Stimulated activated CD8-positive, alpha-beta memory T cell treated with anti-CD3 and anti-CD28 coated beads, Interleukin-7, amount 100 ng/mL, for 48 hours (primary cell): ENCODE results near the gene CFAP119.

Experiments used
- DNase-seq, 2 donors: peaks; one replicate each; pipeline ENCODE4 v3.0.0-alpha.2; 2020; ENCODE audit warnings: low read depth in 1 of 2; ENCODE audit errors: extremely low read depth in 1 of 2

Gene CFAP119

GRCh38 chr16:30782486-30783279, 20.8 kb upstream of the CFAP119 start:
- no peak for DNase-seq

GRCh38 chr16:30780549-30780948, 18.7 kb upstream of the CFAP119 start:
- DNase-seq = no peak

GRCh38 chr16:30780021-30780420, 18.2 kb upstream of the CFAP119 start:
- DNase-seq = no peak

- no peak for DNase-seq
Measured at GRCh38 chr16:30779596-30779995, 17.7 kb upstream of the CFAP119 start.

- no peak for DNase-seq
Measured at GRCh38 chr16:30778549-30779244, 16.8 kb upstream of the CFAP119 start.

- no peak for DNase-seq
Measured at GRCh38 chr16:30777591-30778297, 15.9 kb upstream of the CFAP119 start.

- DNase-seq = peak; percentile 41 to 50
Measured at GRCh38 chr16:30775392-30776188, 13.7 kb upstream of the CFAP119 start.

- no peak for DNase-seq
Measured at GRCh38 chr16:30775131-30775391, 13.2 kb upstream of the CFAP119 start.

- DNase-seq = no peak
Measured at GRCh38 chr16:30774367-30775130, 12.7 kb upstream of the CFAP119 start.

- DNase-seq = no peak
Measured at GRCh38 chr16:30773826-30774225, 12.0 kb upstream of the CFAP119 start.

GRCh38 chr16:30771726-30772125, 9.9 kb upstream of the CFAP119 start:
- DNase-seq = no peak

- DNase-seq = no peak
Measured at GRCh38 chr16:30769379-30770089, 7.7 kb upstream of the CFAP119 start.

GRCh38 chr16:30768583-30769181, 6.8 kb upstream of the CFAP119 start:
- DNase-seq = no peak

GRCh38 chr16:30767767-30768465, 6.1 kb upstream of the CFAP119 start:
- no peak for DNase-seq

- DNase-seq = no peak
Measured at GRCh38 chr16:30766933-30767284, 5.0 kb upstream of the CFAP119 start.

GRCh38 chr16:30766206-30766932, 4.5 kb upstream of the CFAP119 start:
- DNase-seq = no peak

GRCh38 chr16:30764816-30765465, 3.1 kb upstream of the CFAP119 start:
- no peak for DNase-seq

GRCh38 chr16:30764086-30764485, 2.2 kb upstream of the CFAP119 start:
- DNase-seq = no peak
